H1 (cell line): ENCODE data around the gene CACNA1G. TPM values are rescaled to one million over a fixed set of nuclear protein-coding genes. Genes with fewer than 3 reads are reported as not detected.

ENCODE experiments used
- CTCF ChIA-PET: fragments of 300-600 bp; sonication (Branson Sonifier 250); formaldehyde crosslinking; loops from one replicate; lab custom pipeline; 2021; ENCODE audit not compliant: partially characterized antibody; lab: Charles Lee
- POLR2A ChIA-PET: fragments of 300-600 bp; sonication (Branson Sonifier 250); formaldehyde crosslinking; loops from one replicate; lab custom pipeline; 2021; ENCODE audit warnings: inconsistent platforms; ENCODE audit not compliant: partially characterized antibody; lab: Charles Lee
- DNase-seq, 2 experiments: peaks; one replicate each; pipeline versions ENCODE4 v3.0.0 to v3.0.0-alpha.2; 2010 to 2022; ENCODE audit warnings: low spot score in 2 of 2, low read depth in 1 of 2, mixed read lengths in 1 of 2
- FAIRE-seq: peaks from 2 replicates; lab custom pipeline; 2011; peaks lifted over from hg19 to GRCh38; lab: Jason Lieb, UNC
- H2AFZ ChIP-seq: 2 replicates; pipeline ENCODE4 v1.8.1; 2012; ENCODE audit warnings: low read length, inconsistent platforms
- H2AK5ac ChIP-seq: 2 replicates; pipeline ENCODE4 v1.6.1; 2013; ENCODE audit warnings: low read depth, low read length
- H2BK120ac ChIP-seq: replicated peaks from 2 replicates; pipeline ENCODE3; 2013; ENCODE audit warnings: low read depth, low read length, inconsistent platforms
- H2BK12ac ChIP-seq: 2 replicates; pipeline ENCODE4 v1.6.1; 2013; ENCODE audit warnings: low read depth, low read length
- H2BK15ac ChIP-seq: 2 replicates; pipeline ENCODE4 v1.6.1; 2013; ENCODE audit warnings: low read length
- H2BK20ac ChIP-seq: 2 replicates; pipeline ENCODE4 v1.6.1; 2013; ENCODE audit warnings: low read length
- H2BK5ac ChIP-seq: 2 replicates; pipeline ENCODE4 v1.6.1; 2013; ENCODE audit warnings: low read depth, low read length
- H3K14ac ChIP-seq: 2 replicates; pipeline ENCODE4 v1.6.1; 2013; ENCODE audit warnings: inconsistent platforms; ENCODE audit not compliant: insufficient read length
- H3K18ac ChIP-seq: 2 replicates; pipeline ENCODE4 v1.6.1; 2013; ENCODE audit warnings: low read length; ENCODE audit errors: extremely low read depth
- H3K23ac ChIP-seq: 2 replicates; pipeline ENCODE4 v1.6.1; 2013; ENCODE audit warnings: inconsistent platforms; ENCODE audit not compliant: insufficient read length
- H3K23me2 ChIP-seq: 2 replicates; pipeline ENCODE4 v1.6.1; 2013; ENCODE audit warnings: low read depth, low read length
- H3K27ac ChIP-seq: 2 replicates; pipeline ENCODE4 v1.6.1; 2011; ENCODE audit warnings: low read depth, low read length, inconsistent platforms
- H3K27me3 ChIP-seq, 4 experiments: replicated peaks in 1 of 4; 1 replicate in 1 of 4; 2 replicates in 3 of 4; pipeline versions ENCODE4 v1.6.1 to v1.8.1; 2011 to 2013; ENCODE audit warnings: low read length in 3 of 4, mild to moderate bottlenecking in 3 of 4, inconsistent platforms in 2 of 4, mixed read lengths in 2 of 4, moderate library complexity in 1 of 4; ENCODE audit not compliant: control insufficient read depth in 3 of 4, insufficient read depth in 3 of 4; ENCODE audit errors: extremely low read depth in 1 of 4
- H3K36me3 ChIP-seq, 4 experiments: 2 replicates each; pipeline versions ENCODE4 v1.6.1 to v1.8.1; 2011 to 2013; ENCODE audit warnings: mild to moderate bottlenecking in 4 of 4, low read length in 3 of 4, moderate library complexity in 2 of 4, control low read depth in 1 of 4, inconsistent platforms in 1 of 4; ENCODE audit not compliant: insufficient read depth in 4 of 4, control insufficient read depth in 2 of 4
- H3K4ac ChIP-seq: replicated peaks from 2 replicates; pipeline ENCODE3; 2013; ENCODE audit warnings: low read length, low read depth, mixed read lengths, inconsistent platforms; ENCODE audit not compliant: insufficient read length
- H3K4me1 ChIP-seq, 4 experiments: replicated peaks in 1 of 4; 1 replicate in 1 of 4; 2 replicates in 3 of 4; pipeline versions ENCODE4 v1.6.1 to v1.8.1; 2011 to 2013; ENCODE audit warnings: low read length in 3 of 4, inconsistent platforms in 2 of 4, mixed read lengths in 1 of 4; ENCODE audit not compliant: insufficient read depth in 4 of 4, control insufficient read depth in 3 of 4
- H3K4me2 ChIP-seq, 2 experiments: 2 replicates each; pipeline versions ENCODE4 v1.6.1 to v1.8.1; 2011 to 2013; ENCODE audit warnings: low read depth in 2 of 2, low read length in 2 of 2, control low read depth in 1 of 2, inconsistent platforms in 1 of 2, mild to moderate bottlenecking in 1 of 2; ENCODE audit not compliant: insufficient read depth in 1 of 2
- H3K4me3 ChIP-seq, 4 experiments: fragments of 200-600, 300-600 bp in 1 of 4; sonication (generic), shearing (Covaris generic), sonication (Bioruptor Twin) in 1 of 4; 2 replicates each; pipeline versions ENCODE4 v1.5.1 to v1.8.1; 2011 to 2016; ENCODE audit warnings: low read length in 4 of 4, low read depth in 3 of 4, control low read depth in 2 of 4, inconsistent platforms in 2 of 4, mild to moderate bottlenecking in 2 of 4, mixed read lengths in 1 of 4, moderate library complexity in 1 of 4; ENCODE audit not compliant: insufficient read depth in 2 of 4; ENCODE audit errors: extremely low read depth in 1 of 4
- H3K56ac ChIP-seq: replicated peaks from 2 replicates; pipeline ENCODE3; 2013; ENCODE audit warnings: low read depth, mild to moderate bottlenecking, mixed read lengths, low read length, inconsistent platforms; ENCODE audit not compliant: insufficient read length
- H3K79me1 ChIP-seq: 2 replicates; pipeline ENCODE4 v1.6.1; 2013; ENCODE audit warnings: low read depth, low read length, control low read depth
- H3K79me2 ChIP-seq, 2 experiments: 2 replicates each; pipeline versions ENCODE4 v1.6.1 to v1.8.1; 2012 to 2013; ENCODE audit warnings: low read length in 2 of 2, mild to moderate bottlenecking in 2 of 2, inconsistent platforms in 1 of 2; ENCODE audit not compliant: insufficient read depth in 2 of 2, control insufficient read depth in 1 of 2
- H3K9ac ChIP-seq, 4 experiments: replicated peaks in 1 of 4; 1 replicate in 1 of 4; 2 replicates in 3 of 4; pipeline versions ENCODE4 v1.6.1 to v1.8.1; 2011 to 2013; ENCODE audit warnings: low read depth in 3 of 4, low read length in 3 of 4, control low read depth in 2 of 4, mild to moderate bottlenecking in 2 of 4, moderate library complexity in 2 of 4, inconsistent platforms in 1 of 4; ENCODE audit errors: extremely low read depth in 1 of 4
- H3K9me3 ChIP-seq, 2 experiments: 2 replicates each; pipeline versions ENCODE4 v1.6.1 to v1.8.1; 2012 to 2013; ENCODE audit warnings: mild to moderate bottlenecking in 2 of 2, moderate library complexity in 2 of 2, control low read depth in 1 of 2, inconsistent platforms in 1 of 2, low read depth in 1 of 2, low read length in 1 of 2, mixed read lengths in 1 of 2; ENCODE audit not compliant: insufficient read depth in 2 of 2
- H4K20me1 ChIP-seq, 2 experiments: replicated peaks in 1 of 2; 2 replicates each; pipeline versions ENCODE3 to v1.8.1; 2011 to 2013; ENCODE audit warnings: inconsistent platforms in 2 of 2, low read length in 2 of 2, mild to moderate bottlenecking in 1 of 2; ENCODE audit not compliant: insufficient read depth in 2 of 2, control insufficient read depth in 1 of 2
- H4K5ac ChIP-seq: 2 replicates; pipeline ENCODE4 v1.6.1; 2013; ENCODE audit warnings: low read length, low read depth, mixed read lengths, inconsistent platforms; ENCODE audit not compliant: insufficient read length
- H4K8ac ChIP-seq: 2 replicates; pipeline ENCODE4 v1.8.0; 2013; ENCODE audit warnings: mild to moderate bottlenecking, moderate library complexity, low read length, inconsistent platforms; ENCODE audit not compliant: insufficient read depth; ENCODE audit errors: extremely low read depth
- H4K91ac ChIP-seq: replicated peaks from 2 replicates; pipeline ENCODE3; 2013; ENCODE audit warnings: low read length, mixed read lengths, inconsistent platforms; ENCODE audit not compliant: insufficient read length
- BRCA1 ChIP-seq: IDR thresholded peaks from 2 replicates; pipeline ENCODE4 v1.6.1; 2012; ENCODE audit warnings: low read depth, low read length, improper control_type of control experiment
- CREB1 ChIP-seq: IDR thresholded peaks from 2 replicates; pipeline ENCODE4 v1.6.1; 2012; ENCODE audit warnings: inconsistent platforms
- KDM4A ChIP-seq: IDR thresholded peaks from one replicate; pipeline ENCODE4 v1.7.1; 2012; ENCODE audit warnings: low read depth, mild to moderate bottlenecking, moderate library complexity, low read length, inconsistent platforms; ENCODE audit not compliant: severe bottlenecking
- POLR2AphosphoS5 ChIP-seq: IDR thresholded peaks from 2 replicates; pipeline ENCODE4 v1.6.1; 2011; ENCODE audit warnings: low read depth, low read length
- RBBP5 ChIP-seq: IDR thresholded peaks from 2 replicates; pipeline ENCODE4 v1.7.1; 2012; ENCODE audit warnings: low read depth, mild to moderate bottlenecking, inconsistent platforms, low read length, moderate library complexity, borderline replicate concordance
- RXRA ChIP-seq: IDR thresholded peaks from 2 replicates; pipeline ENCODE4 v1.6.1; 2011; ENCODE audit warnings: low read depth, mild to moderate bottlenecking, low read length, moderate library complexity; ENCODE audit not compliant: insufficient read depth
- WGBS, 2 experiments: shearing (Covaris generic) in 1 of 2; methylation state at CpG; one replicate each; pipeline versions ENCODE4 v1.1.6 to v1.1.7; 2013 to 2015; ENCODE audit warnings: low lambda C conversion rate in 2 of 2, mixed read lengths in 2 of 2, inconsistent platforms in 1 of 2, low coverage in 1 of 2, missing lambda C conversion rate in 1 of 2; ENCODE audit not compliant: insufficient replicate concordance in 2 of 2, insufficient coverage in 1 of 2, insufficient read length in 1 of 2; ENCODE audit errors: extremely low coverage in 1 of 2, missing lambda C conversion rate in 1 of 2; 5-methylcytosine and 5-hydroxymethylcytosine counted together
- polyA plus RNA-seq, 7 experiments: library from polyadenylated mRNA; depleted of rRNA in 3 of 7; stranded (reverse) in 5 of 7; unstranded in 2 of 7; fragments of >200 nt in 5 of 7; fragments of 200-250 nt in 2 of 7; gene quantifications; 1 replicate in 5 of 7; 2 replicates in 1 of 7; 4 replicates in 1 of 7; pipeline versions ENCODE4 v1.2.1 to v1.2.3, GENCODE V29; 2011 to 2013; ENCODE audit warnings: missing spikeins in 2 of 7, mixed read lengths in 2 of 7
- total RNA-seq: library from RNA; stranded (reverse); fragmentation: NEBNext Ultra II Directional; extraction: Animal tissue kit (Norgen Biotek cat#: 25700); gene quantifications from 2 replicates; pipeline ENCODE4 v1.2.1, GENCODE V29; 2021

CACNA1G gene
- total and polyA plus RNA-seq, 2 of the 8 experiments (the other 6 are each of a cell fraction or from before 2014, with no cell fraction given) = 2.9 to 4.9 TPM

GRCh38 chr17:50663812-50664374 is 103.4 kb downstream of the CACNA1G start:
- H2BK5ac ChIP-seq = no peak overlapping the region
- no peak overlapping the region for H3K4ac ChIP-seq
- H3K79me2 ChIP-seq = no peaks in the 10 kb centered on the region
- H2BK15ac ChIP-seq = no peak overlapping the region
- H2BK20ac ChIP-seq = no peak overlapping the region
- ChIA-PET POLR2A (no interaction called here), CTCF (interaction anchor here (10.0 kb wide), 1 partner anchor 30 kb away, joined by 96 read pairs; no protein-coding TSS in a partner anchor)
- H3K36me3 ChIP-seq = no peaks in the 10 kb centered on the region
- no peak overlapping the region for H3K4me3 ChIP-seq
- H3K9me3 ChIP-seq = no peaks in the 10 kb centered on the region
- H2BK12ac ChIP-seq = no peak overlapping the region
- H3K9ac ChIP-seq = no peak overlapping the region
- H2AFZ ChIP-seq = no peak overlapping the region
- no peak overlapping the region for H3K23ac ChIP-seq
- no peaks in the 10 kb centered on the region for H3K79me1 ChIP-seq
- no peak overlapping the region; the same call in 1 of the 2 replicates for H4K8ac ChIP-seq
- DNase-seq (no peak), FAIRE-seq (no peak)
- H4K91ac ChIP-seq = no peak overlapping the region
- H3K4me1 ChIP-seq = peaks cover 4 to 15% (median 10%) of the 10 kb centered on the region in 4 experiments
- no peak overlapping the region for H2BK120ac ChIP-seq
- H4K20me1 ChIP-seq = no peaks in the 10 kb centered on the region
- no peaks in the 10 kb centered on the region for H3K27me3 ChIP-seq
- H3K18ac ChIP-seq = no peak overlapping the region
- H3K56ac ChIP-seq = no peak overlapping the region
- no peak overlapping the region for H3K27ac ChIP-seq
- no peaks in the 10 kb centered on the region for H3K23me2 ChIP-seq
- H2AK5ac ChIP-seq = no peak overlapping the region; the same call in 1 of the 2 replicates
- WGBS, 2 experiments = 87% methylated on average over 10 of the region's 10 CpGs; no CpG with 5 or more reads in 1 of the 2 experiments
- no peak for TF ChIP-seq RBBP5
- TF ChIP-seq KDM4A = no peak
- TF ChIP-seq BRCA1 = no peak
- TF ChIP-seq CREB1 = no peak
- TF ChIP-seq POLR2AphosphoS5 = no peak
- no peak for TF ChIP-seq RXRA
- H3K4me2 ChIP-seq = no peak overlapping the region
- H4K5ac ChIP-seq = no peak overlapping the region
- no peak overlapping the region for H3K14ac ChIP-seq
